Pancreas (tissue), 10 donors: Measurements from ENCODE around the gene FHIT. TPM values are rescaled to one million over a fixed set of nuclear protein-coding genes. Genes with fewer than 3 reads are reported as not detected.

Source experiments
- ATAC-seq, 4 donors: fragments of 200-7000 bp; cut with Tn5 transposase; one replicate each; pipeline versions ENCODE4 v1.8.0 to v1.9.1; 2020; ENCODE audit warnings: mild to moderate bottlenecking in 4 of 4, moderate library complexity in 4 of 4
- DNase-seq, 6 donors: peaks; one replicate each; pipeline ENCODE4 v3.0.0-alpha.2; 2020
- FAIRE-seq: peaks from 2 replicates; lab custom pipeline; 2012; peaks lifted over from hg19 to GRCh38; lab: Jason Lieb, UNC
- H3K27ac ChIP-seq, 4 donors: fragments of 200-600 bp; sonication (generic); 1 replicate in 3 of 4; 2 replicates in 1 of 4; pipeline versions ENCODE4 v1.5.0 to v1.8.0; 2020
- H3K27me3 ChIP-seq, 4 donors: fragments of 200-600 bp; one replicate each; pipeline ENCODE4 v1.8.0; 2021
- H3K36me3 ChIP-seq, 3 donors: fragments of 200-600 bp; sonication (generic) in 1 of 3; one replicate each; pipeline versions ENCODE4 v1.5.0 to v1.8.0; 2020 to 2021
- H3K4me1 ChIP-seq, 3 donors: fragments of 200-600 bp; one replicate each; pipeline ENCODE4 v1.8.0; 2021
- H3K4me3 ChIP-seq, 4 donors: fragments of 200-600 bp; sonication (generic) in 2 of 4; one replicate each; pipeline versions ENCODE4 v1.5.0 to v1.8.0; 2020 to 2021
- H3K9me3 ChIP-seq, 4 donors: fragments of 200-600 bp; one replicate each; pipeline ENCODE4 v1.8.0; 2021
- WGBS, 2 donors: extraction: QIAGEN DNeasy Blood & Tissue Kit; methylation state at CpG; one replicate each; pipeline ENCODE4 v1.1.7; 2013; 5-methylcytosine and 5-hydroxymethylcytosine counted together
- intact Hi-C, 3 donors: fragments of 100-400 bp; cut with DNase I; formaldehyde crosslinking; loops; one replicate each; pipeline versions ENCODE4 v1.11.1 to v1.14.2; 2022
- polyA plus RNA-seq, 2 donors: library from polyadenylated mRNA; stranded (reverse); fragments of 200-250 nt; gene quantifications; one replicate each; pipeline ENCODE4 v1.2.3, GENCODE V29; 2013
- total RNA-seq, 6 donors: library from RNA; stranded (reverse); fragmentation: NEBNext Ultra II Directional in 4 of 6; extraction: Animal tissue kit (Norgen Biotek cat#: 25700) in 4 of 6; gene quantifications; one replicate each; pipeline versions ENCODE4 v1.2.1 to v1.2.4, GENCODE V29; 2021 to 2023
- TF ChIP-seq, protein P1 (sequence below), 4 donors: fragments of 200-600 bp; sonication (generic) in 3 of 4; IDR thresholded peaks; one replicate each; pipeline versions ENCODE4 v1.5.0 to v1.8.0; 2021; ENCODE audit warnings: antibody characterized with exemption in 4 of 4
- donor health status: healthy with polysubstance abuse.
- donor health status: DM: no; HTN: no; CAD: no; lungs with moderate emphysema.
- donor health status: DM: no; HTN: no; CAD: no.
- donor health status: control.
- donor health status: control.
- donor health status: Bipolar disorder and iron deficiency.
- donor health status: DM: yes; HTN: yes; CAD: no.
- donor health status: DM: no; HTN: no; CAD: no.
- donor health status: DM: no; HTN: no; CAD: no.
- donor health status: DM: yes; HTN: yes; CAD: no.

The FHIT gene
- total and polyA plus RNA-seq, 8 donors, result 4.8 to 15.7 (median 8.0) TPM

DNA sequence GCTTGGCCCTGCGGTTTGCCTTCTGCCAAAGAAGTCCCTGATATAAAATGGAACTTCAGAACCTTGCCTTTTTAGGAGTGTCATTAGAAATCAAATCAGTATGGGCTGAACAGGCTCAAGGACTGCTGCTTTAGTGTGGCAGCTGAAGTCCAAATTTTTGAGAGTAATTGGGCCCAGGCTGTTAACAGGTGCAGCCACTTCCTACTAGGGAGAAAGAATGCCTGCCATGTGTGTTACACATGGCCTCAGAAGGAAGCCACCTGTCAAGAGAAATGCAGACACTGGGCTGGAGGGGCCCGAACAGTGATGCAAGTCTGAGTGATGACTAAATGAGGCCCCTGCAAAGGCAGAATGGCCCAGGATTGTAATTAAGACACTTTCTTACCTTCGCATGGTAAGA lies 1414.7 kb downstream of the FHIT start:
- intact Hi-C loops, result no loop called here
- Histone ChIP-seq H3K36me3 (no peaks in the 10 kb centered on the region), H3K9me3 (no peaks in the 10 kb centered on the region), H3K4me1 (no peaks in the 10 kb centered on the region), H3K27ac (no peak overlapping the region), H3K4me3 (no peak overlapping the region), H3K27me3 (no peaks in the 10 kb centered on the region)
- FAIRE-seq (no peak), DNase-seq (no peak), ATAC-seq (no peak)
- TF ChIP-seq, protein P1, sequence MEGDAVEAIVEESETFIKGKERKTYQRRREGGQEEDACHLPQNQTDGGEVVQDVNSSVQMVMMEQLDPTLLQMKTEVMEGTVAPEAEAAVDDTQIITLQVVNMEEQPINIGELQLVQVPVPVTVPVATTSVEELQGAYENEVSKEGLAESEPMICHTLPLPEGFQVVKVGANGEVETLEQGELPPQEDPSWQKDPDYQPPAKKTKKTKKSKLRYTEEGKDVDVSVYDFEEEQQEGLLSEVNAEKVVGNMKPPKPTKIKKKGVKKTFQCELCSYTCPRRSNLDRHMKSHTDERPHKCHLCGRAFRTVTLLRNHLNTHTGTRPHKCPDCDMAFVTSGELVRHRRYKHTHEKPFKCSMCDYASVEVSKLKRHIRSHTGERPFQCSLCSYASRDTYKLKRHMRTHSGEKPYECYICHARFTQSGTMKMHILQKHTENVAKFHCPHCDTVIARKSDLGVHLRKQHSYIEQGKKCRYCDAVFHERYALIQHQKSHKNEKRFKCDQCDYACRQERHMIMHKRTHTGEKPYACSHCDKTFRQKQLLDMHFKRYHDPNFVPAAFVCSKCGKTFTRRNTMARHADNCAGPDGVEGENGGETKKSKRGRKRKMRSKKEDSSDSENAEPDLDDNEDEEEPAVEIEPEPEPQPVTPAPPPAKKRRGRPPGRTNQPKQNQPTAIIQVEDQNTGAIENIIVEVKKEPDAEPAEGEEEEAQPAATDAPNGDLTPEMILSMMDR (IDR thresholded peaks at IDR 0.05), result no peak
- 92% methylated on average over 3 of the region's 3 CpGs for WGBS, 2 donors

DNA sequence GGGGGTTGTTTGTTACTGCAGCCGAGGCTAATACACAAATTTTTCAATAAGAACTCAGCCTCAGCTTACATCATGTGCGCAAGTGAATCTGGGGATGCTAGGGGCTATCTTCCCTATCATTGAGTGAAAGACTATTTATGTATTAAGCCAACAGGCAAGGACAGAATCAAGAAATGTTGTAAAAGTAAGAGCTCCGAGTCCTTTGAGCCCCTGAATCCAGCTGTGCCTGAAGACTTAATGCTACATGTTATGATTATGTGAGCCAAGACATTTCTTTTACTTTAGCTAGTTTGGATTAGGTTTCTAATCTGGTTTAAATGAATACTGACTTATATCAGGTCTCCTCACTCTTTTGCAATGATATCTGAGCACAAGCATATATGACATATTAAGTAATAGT lies 1418.5 kb downstream of the FHIT start:
- Histone ChIP-seq H3K4me3 (no peak overlapping the region), H3K36me3 (no peaks in the 10 kb centered on the region), H3K4me1 (no peaks in the 10 kb centered on the region), H3K27ac (no peak overlapping the region), H3K27me3 (no peaks in the 10 kb centered on the region), H3K9me3 (no peaks in the 10 kb centered on the region)
- intact Hi-C loops, result no loop called here
- 86 to 92% methylated on average over 3 of the region's 3 CpGs for WGBS, 2 donors
- DNase-seq (no peak), ATAC-seq (no peak), FAIRE-seq (no peak)
- TF ChIP-seq, protein P1 (IDR thresholded peaks at IDR 0.05), result no peak

GRCh38 chr3:59832241-59832640 lies 1419.0 kb downstream of the FHIT start:
- Histone ChIP-seq H3K36me3 (no peaks in the 10 kb centered on the region), H3K27me3 (no peaks in the 10 kb centered on the region), H3K27ac (no peak overlapping the region), H3K4me1 (no peaks in the 10 kb centered on the region), H3K4me3 (no peak overlapping the region), H3K9me3 (no peaks in the 10 kb centered on the region)
- no peak for DNase-seq
- intact Hi-C loops, result no loop called here
- 88 to 90% methylated on average over 3 of the region's 3 CpGs for WGBS, 2 donors
- TF ChIP-seq, protein P1 (IDR thresholded peaks at IDR 0.05), result no peak
- no peak for FAIRE-seq
- ATAC-seq, result no peak

DNA sequence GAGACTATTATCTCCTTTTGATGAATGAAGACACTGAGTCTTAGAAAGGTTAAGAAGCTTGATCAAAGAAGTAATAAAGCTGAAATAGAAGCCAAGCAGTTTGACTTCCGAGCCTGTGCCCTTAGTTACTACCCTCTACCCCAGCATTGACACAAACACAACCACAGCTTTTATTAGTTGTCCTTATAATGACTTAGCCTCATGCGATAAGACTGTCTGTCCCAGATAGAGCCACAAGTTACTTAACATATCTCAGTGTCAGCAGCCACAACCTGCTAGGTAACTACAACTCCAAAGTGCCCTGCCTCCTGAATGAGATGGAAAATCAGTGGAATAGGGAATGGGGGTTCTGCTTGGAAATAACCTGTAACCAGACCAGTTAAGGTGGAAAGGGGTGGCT lies 1419.9 kb downstream of the FHIT start:
- TF ChIP-seq, protein P1 (IDR thresholded peaks at IDR 0.05), result no peak
- no peak for DNase-seq
- Histone ChIP-seq H3K4me1 (no peaks in the 10 kb centered on the region), H3K9me3 (no peaks in the 10 kb centered on the region), H3K36me3 (no peaks in the 10 kb centered on the region), H3K4me3 (no peak overlapping the region), H3K27ac (no peak overlapping the region), H3K27me3 (no peaks in the 10 kb centered on the region)
- ATAC-seq, result no peak
- WGBS, 2 donors, result 85 to 95% methylated on average over 2 of the region's 2 CpGs
- FAIRE-seq, result no peak
- intact Hi-C loops, result no loop called here

DNA sequence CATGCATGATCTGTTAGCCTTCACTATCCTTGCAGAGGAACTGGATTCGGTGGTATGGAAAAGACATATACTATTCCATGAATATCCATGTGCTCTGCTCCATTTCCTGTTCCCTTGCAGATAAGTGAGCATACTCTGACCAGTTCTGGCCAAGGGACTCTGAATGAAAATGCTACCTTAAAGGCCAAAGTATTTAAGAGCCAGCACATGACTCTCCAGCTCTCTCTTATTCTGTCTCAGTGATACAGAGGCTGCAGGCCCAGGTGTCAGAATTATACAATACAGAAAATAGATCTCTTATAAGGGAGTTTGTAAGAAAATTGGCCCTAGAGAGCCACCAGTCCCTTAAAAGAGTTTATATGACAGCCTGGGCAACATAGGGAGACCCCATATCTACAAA lies 1421.7 kb downstream of the FHIT start:
- ATAC-seq, result no peak
- DNase-seq, result no peak
- Histone ChIP-seq H3K27ac (no peak overlapping the region), H3K4me3 (no peak overlapping the region), H3K36me3 (no peaks in the 10 kb centered on the region), H3K4me1 (no peaks in the 10 kb centered on the region), H3K9me3 (no peaks in the 10 kb centered on the region), H3K27me3 (no peaks in the 10 kb centered on the region)
- intact Hi-C loops, result no loop called here
- WGBS, 2 donors, result 86% methylated on average over 1 of the region's 1 CpG
- no peak for FAIRE-seq
- TF ChIP-seq, protein P1 (IDR thresholded peaks at IDR 0.05), result no peak
